HCT116 (cell line): ENCODE measurements around the gene TJAP1.

ENCODE experiments used
- CEBPB ChIP-seq: IDR thresholded peaks from 2 replicates; pipeline ENCODE4 v1.6.1; 2012; ENCODE audit warnings: low read depth
- POLR2A ChIP-seq: IDR thresholded peaks from 2 replicates; pipeline ENCODE4 v1.7.0; 2011; ENCODE audit warnings: borderline replicate concordance; ENCODE audit not compliant: insufficient read depth, insufficient read length; ENCODE audit errors: extremely low read depth
- POLR2AphosphoS5 ChIP-seq: IDR thresholded peaks from 2 replicates; pipeline ENCODE4 v1.6.1; 2011; ENCODE audit warnings: mild to moderate bottlenecking, low read depth, low read length, moderate library complexity
- RAD21 ChIP-seq: IDR thresholded peaks from 2 replicates; pipeline ENCODE4 v1.6.1; 2012; ENCODE audit warnings: low read depth, mild to moderate bottlenecking
- TF ChIP-seq, protein P1 (sequence below), 3 experiments: fragments of 200-600 bp in 1 of 3; sonication (generic) in 1 of 3; IDR thresholded peaks in 2 of 3; conservative IDR thresholded peaks in 1 of 3; 2 replicates each; pipeline ENCODE4 v1.5.1; 2012 to 2017; ENCODE audit warnings: low read depth in 2 of 3, low read length in 2 of 3, antibody characterized with exemption in 1 of 3, borderline replicate concordance in 1 of 3, control low read depth in 1 of 3, mild to moderate bottlenecking in 1 of 3, mixed read lengths in 1 of 3, mixed run types in 1 of 3, moderate library complexity in 1 of 3; ENCODE audit not compliant: insufficient read depth in 1 of 3
- TF ChIP-seq, protein P2 (sequence below): IDR thresholded peaks from 2 replicates; pipeline ENCODE4 v1.6.1; 2012

DNA sequence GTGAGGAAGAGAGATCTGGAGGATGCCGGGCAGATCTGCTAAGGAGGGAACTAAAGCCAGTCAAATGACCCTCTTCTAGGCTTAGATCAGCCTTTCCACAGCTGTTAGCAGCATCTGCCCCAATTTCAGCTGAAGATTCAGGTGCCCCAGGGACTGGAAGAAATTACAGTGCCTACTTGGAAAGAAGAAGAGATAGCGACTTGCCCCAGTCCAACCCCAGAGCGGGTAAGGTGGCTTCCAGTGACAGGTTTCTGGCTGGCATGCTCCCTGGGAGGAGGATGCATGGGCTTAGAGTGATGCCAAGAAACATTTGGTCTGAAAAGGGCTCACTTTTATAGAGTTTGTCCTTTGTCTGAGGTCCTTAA is 620 bp downstream of the TJAP1 start:
- TF ChIP-seq, protein P1, sequence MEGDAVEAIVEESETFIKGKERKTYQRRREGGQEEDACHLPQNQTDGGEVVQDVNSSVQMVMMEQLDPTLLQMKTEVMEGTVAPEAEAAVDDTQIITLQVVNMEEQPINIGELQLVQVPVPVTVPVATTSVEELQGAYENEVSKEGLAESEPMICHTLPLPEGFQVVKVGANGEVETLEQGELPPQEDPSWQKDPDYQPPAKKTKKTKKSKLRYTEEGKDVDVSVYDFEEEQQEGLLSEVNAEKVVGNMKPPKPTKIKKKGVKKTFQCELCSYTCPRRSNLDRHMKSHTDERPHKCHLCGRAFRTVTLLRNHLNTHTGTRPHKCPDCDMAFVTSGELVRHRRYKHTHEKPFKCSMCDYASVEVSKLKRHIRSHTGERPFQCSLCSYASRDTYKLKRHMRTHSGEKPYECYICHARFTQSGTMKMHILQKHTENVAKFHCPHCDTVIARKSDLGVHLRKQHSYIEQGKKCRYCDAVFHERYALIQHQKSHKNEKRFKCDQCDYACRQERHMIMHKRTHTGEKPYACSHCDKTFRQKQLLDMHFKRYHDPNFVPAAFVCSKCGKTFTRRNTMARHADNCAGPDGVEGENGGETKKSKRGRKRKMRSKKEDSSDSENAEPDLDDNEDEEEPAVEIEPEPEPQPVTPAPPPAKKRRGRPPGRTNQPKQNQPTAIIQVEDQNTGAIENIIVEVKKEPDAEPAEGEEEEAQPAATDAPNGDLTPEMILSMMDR (IDR thresholded peaks at IDR 0.05 in 2 of 3, conservative IDR thresholded peaks at IDR 0.05 in 1 of 3; ENCODE audit: borderline replicate concordance in 1 of 3, insufficient read depth in 1 of 3, low read depth in 2 of 3, low read length in 2 of 3), result no peak
- TF ChIP-seq, protein P2, sequence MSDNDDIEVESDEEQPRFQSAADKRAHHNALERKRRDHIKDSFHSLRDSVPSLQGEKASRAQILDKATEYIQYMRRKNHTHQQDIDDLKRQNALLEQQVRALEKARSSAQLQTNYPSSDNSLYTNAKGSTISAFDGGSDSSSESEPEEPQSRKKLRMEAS, result no peak
- TF ChIP-seq CEBPB (no peak), POLR2A (no peak), RAD21 (no peak), POLR2AphosphoS5 (no peak)
